OCI-M2 (cell line): ENCODE measurements around the gene CACNA1H.

Source experiments
- DNase-seq: peaks from one replicate; lab custom pipeline; 2025; ENCODE audit not compliant: unreplicated experiment; lab: John Stamatoyannopoulos, UW

Gene CACNA1H

DNA sequence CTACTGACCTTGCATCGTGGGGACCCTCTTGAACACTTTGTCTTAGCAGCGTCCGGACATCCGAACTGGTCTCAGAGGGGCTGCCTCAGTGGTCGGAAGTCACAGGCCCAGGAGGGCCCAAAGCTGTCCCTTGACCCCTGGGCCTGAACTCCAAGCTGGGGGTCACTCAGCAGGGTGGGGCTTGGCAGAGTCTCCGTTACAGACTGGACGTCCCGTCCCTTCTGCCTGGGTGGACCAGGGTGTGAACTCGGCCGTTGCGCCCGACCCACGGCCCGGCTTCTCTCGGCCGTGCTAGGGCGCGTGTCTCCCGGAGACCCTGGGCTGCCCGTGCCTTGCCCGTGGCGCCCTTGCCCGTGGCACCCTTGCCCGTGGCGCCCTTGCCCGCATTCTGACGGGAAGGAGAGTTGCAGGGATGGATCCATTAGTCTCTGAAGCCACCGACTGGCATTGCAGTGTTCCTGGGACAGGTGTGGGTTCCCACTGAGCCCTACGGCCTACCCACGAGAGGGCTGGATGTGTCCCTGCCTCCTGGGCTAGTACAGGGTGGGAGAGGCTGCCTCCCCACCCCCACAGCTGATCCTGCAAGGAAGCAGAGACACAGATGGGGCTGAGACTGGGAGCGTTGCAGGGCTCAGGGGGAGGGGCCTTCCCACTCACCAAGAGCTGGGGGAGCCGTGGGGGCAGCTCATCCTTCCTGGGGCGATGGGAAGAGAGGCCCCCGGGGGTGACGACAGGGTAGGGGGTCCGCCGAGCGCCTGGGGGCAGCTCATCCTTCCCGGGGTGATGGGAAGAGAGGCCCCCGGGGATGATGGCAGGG lies 4.9 kb downstream of the CACNA1H start:
- DNase-seq: no peak

DNA sequence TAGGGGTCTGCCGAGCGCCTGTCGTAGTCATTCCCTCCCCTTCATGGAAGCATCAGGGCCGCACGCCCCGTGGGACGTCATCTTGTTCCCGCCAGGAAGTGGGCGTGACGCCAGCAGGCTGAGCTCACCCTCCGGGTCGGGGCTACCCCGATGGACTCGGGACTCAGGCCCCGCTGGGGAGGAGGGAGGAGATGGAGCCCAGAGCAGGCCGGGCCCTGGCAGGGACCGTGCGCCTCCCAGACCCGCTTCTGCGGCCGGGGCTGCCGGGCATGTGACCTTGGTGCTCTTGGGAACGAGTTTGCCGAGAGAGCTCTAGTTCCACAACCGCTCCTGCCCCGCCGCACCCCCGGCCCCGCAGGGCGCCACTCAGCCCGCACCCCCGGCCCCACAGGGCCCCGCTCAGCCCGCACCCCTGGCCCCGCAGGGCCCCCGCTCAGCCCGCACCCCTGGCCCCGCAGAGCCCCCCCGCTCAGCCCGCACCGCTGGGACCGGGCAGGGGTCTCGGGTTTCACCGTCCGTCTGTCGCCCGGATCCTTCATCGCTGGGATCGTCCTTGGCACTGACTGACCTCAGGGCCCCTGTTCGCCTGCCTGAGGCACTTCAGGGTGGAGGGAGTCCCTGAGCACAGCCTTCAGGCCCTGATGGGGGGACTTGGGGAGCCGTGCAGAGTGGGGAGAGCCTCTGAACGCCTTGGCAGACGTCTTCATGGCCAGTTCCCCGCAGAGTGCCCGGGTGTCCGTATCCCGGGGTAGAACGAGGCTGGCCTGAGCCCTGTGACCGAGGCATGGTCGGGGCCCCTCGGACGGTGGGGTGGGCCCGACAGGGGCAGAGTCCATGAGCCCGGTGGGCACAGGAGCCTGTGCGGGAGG lies 5.8 kb downstream of the CACNA1H start:
- no peak for DNase-seq

DNA sequence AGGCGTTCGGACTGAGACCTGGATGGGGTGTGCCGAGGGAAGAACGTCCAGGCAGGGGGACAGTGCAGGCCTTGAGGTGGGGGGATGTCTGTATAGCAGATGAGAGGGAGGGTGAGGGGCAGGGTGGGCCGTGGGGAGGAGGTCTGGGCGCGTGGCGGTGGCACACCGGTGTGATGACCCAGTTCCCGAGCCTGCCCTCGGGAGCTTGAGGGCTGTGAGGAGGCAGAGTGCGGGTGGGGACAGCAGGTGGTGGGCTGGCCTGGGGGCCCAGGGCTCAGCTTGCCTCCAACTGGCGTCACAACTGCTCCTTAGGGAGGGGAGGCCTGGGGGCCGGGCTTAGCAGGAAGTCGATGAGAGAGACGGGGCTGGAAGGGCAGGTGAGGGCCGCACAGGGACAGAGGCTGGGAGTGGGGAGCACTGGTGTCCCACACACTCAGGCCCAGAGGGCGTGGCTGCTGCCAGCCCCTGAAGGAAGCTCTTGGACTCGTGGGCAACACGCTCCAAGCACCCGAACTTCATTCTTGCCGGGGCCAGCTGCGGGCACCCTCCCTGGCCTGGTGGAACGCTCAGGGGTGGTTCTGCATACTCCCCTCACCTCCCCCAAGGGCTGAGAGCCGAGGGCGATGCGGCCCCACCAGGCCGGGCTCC lies 6.5 kb downstream of the CACNA1H start:
- DNase-seq: no peak

DNA sequence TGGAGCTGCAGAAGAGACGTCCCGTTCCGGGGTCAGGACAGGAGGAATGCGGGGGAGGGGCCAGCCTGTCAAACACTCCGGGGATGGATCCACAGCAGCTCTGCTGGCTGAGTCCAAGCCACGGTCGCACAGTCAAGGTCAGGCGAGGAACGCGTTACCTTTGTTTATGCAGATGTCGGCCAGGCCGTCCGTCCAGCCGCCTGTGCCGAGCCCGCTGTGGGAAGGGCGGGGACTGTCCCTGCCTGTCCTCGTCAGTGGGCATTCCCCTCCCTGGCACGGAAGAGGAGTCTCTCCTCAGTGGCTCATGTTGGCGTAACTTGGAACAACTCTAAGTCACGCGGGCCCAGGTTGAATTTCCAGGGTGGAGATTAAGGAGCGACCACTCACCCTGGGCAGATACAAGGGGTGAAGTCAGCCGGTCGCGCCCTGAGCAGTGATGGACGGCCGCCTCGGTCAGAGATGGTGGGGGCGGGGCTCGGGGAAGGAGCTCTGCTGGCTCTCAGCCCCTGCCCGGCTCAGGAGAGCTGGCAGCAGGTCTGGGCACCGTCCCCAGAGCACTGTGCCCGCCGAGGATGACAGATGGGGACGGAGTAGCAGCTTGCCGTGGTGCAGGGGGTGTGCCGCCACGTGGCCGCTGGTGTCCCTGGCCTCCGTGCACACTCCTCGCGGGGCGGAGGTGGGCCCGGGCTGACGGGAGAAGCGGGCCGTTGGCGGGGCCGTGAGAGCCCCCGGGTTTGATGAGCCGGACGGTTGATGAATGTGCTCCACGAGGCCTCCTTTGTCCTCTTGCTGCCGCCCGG lies 7.3 kb downstream of the CACNA1H start:
- no peak for DNase-seq

DNA sequence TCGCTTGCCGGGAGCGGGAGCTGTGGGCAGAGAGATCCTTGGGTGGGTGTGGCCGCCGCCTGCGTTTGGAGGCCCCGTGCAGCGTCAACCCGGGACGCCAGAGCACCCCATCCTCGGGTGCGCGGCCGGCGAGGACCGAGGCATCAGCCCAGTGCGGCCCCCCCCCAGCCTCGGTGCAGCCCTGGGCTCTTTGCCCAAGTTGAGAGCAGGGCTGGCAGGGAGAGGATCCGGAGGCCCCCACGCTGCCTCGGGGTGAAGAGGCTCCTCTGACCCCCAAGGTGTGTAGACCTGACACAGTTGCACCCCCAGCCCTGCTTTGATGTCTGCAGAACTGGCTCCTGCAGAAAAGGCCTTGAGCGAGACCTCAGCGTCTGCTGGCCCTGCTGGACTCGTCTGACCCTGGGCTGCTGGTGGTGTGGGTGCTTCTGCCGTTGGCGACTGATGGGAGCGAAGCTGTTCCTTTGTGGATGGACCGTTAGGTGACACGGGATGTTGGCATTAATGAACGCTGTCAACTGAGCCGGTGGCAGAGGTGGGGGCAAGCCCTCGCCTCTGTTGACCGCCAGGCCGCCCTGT lies 8.0 kb downstream of the CACNA1H start:
- DNase-seq: no peak

DNA sequence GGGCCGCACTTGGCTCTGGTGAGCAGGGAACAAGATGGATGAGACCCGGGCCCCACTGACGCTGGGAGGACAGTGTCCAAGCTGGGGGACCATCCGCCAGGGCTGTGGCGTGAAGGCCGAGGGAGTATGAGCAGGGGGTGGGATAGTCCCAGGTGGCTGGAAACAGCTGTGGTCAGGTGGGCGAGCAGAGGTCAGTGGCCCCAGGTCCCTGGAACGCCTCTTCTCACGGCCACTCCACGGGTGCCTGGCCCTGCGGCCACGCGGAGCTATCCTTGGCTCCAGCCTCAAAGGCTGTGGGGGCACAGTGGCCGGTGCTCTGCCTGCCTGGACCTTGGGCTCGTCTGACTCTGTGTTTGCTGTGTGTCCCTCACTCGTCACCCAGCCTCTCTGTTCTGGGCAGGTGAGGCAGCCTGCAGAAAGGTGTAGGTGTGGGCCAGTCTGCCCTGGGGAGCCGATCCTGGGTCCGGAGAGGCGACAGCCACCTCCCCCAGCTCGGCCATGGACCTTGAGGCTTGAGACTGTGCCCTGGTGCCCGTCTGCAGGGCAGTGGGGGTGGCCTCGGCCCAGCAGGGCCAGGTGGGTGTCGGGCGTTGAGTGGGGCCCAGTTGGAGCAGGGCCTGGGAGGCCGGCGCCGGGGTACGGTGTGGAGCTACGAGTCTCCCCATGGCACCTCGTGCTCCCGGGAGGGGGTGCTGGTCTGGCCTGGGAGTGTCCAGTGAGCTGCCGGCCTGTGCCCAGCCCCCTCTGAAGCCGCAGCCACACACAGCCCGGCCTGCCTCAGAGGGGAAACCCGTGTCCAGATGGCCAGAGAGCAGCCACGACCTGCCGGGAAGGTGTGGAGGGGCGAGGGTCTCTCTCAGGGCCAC lies 10.0 kb downstream of the CACNA1H start:
- DNase-seq: no peak

DNA sequence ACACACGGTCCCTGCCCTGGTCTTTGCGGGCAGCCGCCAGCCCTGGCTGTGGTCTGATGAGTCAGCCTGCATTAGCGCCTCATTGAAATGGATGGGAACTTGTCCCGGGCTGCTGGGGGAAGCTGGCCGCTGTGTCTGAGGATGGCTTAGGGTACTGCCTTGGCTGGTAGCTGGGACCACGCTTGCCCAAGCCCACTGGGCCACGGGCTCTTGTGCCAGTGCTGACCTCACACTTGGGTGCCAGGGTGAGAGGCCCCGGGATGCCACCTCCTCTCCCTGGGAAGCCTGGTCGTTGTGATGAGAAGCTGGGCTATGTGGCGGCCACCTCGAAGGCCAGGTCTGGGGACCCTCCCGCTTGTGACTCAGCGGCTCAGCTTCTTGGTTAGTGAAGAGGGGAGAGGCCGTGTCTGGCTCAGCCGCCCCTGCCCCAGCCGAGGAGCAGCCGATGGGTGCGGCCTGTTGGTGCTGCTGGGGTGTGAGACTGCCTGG lies 10.7 kb downstream of the CACNA1H start:
- no peak for DNase-seq

DNA sequence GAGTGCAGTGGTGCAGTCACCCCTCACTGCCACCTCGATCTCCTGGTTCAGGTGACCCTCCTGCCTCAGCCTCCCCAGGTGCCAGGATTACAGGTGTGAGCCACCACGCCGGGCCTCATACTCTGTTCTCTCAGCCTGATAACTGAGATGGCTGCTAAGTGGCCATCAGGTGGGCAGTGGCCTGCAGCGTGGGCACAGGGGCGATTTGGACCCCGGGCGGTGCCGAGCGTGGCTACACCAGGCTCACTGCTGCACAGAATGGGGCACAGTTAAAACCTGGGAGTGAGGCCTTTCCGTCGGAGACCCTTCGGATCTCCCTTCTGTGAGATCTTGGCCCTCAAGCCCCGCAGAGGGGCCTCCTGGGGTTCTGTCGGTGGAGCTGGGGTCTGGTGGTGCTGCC lies 11.5 kb downstream of the CACNA1H start:
- no peak for DNase-seq

DNA sequence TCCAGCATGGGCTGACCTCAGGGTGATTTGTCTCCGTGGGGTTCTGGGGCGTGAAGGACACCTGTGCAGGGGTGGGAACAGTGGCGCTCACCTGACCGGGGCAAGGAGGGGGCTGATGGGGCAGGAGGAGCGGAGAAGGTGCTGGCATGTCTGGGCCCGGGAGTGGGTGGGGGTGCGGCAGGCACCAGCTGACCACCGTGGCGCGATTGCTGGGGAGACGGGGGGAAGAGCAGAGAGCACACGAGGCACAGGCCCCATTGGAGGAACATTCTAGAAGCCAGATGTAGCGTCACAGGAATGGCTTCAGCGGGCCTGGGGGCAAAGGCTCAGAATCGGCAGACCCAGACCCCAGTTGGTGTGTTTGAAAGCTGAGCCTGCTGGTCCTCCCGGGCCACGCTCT lies 12.1 kb downstream of the CACNA1H start:
- DNase-seq: no peak

DNA sequence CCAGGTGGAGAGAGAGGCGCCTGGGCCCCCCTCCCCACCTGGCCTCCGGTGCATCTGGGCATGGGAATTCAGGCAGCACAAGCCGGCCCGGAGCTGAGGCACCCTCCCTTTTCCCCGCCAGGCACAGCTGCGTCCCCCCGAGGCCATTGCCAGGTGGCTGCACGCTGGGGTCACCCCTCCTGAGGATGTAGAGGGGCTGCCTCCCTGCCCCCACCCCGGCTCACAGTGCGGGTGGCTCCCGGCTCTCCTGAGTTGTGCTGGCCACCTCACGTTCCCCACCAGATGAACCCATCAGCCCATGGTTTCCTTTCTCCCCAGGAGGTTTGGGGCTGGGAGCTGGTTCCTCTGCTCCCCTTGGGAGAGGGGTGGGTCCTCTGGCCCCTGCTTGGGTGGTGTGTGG lies 12.6 kb downstream of the CACNA1H start:
- DNase-seq: no peak

DNA sequence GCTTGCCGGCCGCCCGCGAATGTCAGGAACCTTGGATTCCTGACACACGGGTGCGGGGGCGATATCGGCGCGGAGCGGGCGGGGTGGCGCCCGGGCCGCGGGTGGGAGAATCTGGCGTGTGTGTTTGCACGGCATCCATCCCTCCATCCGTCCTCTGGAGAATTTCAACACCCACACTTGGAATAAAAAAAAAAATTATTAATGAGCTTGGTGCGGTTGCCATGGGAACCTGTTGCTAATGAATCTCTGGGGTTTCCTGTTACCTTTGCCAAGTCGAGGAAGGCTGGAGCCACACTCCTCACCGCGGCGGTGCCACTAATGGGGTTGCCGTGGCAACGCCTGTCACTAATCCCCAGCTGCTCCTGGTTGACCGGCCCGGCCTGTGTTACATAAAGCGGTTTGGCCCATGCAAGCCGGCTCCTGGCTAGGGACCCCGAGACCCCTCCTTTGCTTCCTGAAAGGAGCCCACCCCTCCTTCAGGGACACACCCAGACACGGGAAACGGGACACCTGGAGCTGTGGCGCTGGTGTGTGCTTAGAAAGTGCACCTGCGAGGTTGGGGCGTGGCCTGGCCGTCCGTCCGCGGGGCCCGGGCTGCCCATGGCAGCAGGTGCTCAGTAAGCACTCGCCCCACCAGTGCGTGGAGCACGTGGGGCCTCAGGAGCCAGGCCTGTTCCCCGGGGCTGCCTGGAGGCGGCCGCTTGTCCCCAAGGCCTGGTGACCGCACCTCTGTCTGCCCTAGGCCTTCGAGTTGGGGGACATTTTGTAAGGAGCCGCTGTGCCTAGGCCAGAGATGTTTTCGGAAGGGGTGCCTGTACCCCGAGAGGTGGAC lies 14.6 kb downstream of the CACNA1H start:
- DNase-seq: no peak

DNA sequence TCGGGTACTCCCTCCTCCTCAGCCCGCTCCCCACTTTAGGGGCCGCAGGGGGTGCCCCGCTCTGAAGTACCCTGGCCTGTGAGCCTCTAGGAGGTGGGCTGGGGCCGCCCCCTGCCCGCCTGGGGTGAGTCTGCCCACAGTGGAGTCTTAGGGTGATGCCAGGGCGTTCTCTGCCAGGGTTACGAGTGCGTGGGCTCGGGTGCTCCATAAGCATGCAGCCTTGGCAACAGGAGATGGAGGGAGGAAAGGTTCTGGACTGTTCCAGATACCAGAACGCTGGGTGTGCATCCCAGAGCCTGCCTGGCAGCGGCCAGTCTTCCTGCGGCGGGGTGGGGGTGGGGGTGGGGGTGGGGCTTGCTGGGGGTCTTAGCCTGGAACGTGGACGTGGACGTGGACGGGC lies 15.9 kb downstream of the CACNA1H start:
- no peak for DNase-seq

DNA sequence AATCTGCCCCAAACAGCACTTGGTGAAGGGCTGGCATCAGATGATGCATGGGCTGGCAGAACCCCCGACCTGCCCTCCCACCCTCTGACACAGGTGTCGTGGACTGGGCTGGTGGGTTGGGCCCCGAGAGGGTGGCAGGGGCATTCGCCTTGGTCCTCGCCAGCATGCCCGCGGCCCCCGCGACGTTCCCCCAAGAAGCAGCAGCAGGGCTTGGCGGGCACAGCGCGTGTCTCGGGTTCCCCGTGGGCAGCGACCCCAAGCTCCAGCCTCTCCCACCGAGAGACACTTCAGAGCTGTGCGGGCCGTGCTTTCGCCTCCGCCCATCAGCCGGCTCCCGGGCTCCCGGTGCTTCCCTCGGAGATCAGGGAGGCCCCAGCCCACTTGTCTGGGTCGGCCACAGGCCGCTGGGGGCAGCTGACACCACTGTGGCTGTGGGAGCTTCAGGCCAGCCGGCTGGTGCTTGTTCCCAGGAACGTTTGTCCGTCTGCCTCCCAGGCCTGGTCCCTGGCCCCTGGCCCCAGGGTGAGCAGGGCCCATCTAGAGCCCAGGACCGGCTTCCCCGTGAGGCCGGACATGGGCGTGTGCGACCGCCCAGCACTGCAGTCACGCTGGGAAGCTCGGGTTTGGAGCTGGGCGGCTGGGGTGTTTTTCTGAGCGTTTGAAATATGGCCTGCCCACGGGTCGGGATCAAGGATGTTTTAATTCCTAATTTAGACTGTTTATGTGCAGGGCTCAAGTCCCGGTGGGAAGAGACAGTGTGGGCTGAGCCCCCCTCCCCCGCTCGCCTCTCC lies 16.6 kb downstream of the CACNA1H start:
- DNase-seq: no peak

DNA sequence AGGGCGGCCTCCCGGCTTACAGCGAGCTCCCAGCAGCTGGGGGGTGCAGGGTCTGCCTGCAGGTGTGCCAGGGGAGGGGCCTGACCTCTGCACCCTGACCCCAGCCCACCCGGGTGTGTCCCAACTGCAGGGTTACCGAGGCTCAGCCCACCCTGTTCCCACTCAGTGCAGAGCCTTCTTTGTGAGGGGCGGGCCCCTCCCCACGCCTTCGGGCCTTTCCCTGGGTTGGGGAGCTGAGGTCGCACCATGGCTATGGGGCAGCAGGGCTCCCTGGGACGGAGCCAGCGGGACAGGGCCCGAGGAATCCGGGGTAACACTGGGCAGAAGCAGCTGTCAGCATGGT lies 17.1 kb downstream of the CACNA1H start:
- no peak for DNase-seq

DNA sequence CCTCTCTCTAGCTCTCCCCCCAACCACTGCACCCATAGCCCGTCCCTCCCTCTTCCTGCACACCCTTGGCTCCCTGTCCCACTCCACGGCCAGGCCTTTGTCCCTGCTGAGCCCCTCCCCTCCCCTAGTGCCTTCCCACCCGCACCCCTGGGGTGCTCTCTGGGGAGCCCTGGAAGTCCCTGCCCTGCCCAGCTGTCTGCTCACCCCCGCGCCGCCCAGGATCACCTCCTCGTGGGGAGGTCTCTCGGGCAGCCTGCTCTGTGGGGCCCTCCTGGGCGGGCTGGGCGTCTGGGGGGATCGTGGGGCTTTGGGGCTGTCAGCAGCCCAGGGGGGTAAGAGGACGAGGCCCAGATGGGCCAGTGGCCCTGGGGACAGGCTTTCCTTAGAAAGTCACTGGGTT lies 18.1 kb downstream of the CACNA1H start:
- no peak for DNase-seq

DNA sequence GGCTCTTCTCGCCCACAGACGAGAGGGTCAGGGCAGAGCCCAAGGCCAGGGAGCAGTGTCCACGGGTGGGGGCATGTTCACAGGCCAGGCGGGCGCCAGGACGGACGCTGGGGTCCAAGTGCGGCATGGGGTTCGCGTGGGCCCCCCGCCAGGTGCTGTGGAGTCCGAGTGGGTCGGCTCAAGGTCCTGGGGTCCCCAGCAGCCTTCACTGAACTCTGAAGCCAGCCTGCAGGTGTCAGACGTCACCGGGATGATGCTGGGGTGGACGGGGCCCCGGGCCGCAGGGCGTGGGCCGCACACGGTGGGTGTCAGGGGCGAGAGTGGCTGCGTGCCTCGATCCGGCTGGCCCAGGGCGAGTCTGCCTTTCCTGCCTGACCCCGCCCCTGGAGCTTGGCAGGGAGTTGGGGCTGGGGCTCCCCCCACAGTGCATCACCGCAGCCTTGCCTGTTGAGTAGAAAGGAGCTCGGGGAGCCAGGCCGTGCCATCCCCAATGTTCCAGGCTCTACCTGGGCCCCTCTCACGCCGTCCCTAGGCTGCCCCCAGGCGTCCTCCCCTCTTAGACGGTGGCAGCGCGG lies 19.0 kb downstream of the CACNA1H start:
- DNase-seq: no peak

DNA sequence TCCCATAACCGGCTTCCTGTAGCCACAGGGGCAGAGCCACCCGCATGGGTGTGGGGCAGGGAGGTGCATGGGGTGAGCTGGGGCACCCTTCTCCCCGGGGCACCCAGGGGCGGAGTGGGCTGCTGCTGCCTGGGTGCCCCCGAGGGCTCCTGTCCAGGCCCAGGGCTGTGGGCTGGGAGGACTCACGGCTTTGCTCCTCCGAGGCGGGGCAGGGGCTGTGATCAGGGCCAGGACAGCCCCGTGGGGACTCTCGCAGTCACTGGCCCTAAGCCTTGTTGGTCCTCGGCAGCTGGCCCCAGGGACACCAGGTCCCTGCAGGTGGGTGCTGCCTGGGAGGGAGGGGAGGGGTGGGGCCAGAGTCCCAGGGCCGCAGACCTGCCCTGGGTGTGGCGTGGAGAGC lies 19.7 kb downstream of the CACNA1H start:
- no peak for DNase-seq
